IMR-90 (cell line): Measurements from ENCODE around the gene SLC13A1. TPM values are rescaled to one million over a fixed set of nuclear protein-coding genes. Genes with fewer than 3 reads are reported as not detected.

Source experiments
- ATAC-seq: fragments of 200-7000 bp; cut with Tn5 transposase; 2 replicates; pipeline ENCODE4 v1.9.1; 2020; ENCODE audit warnings: low read depth, mild to moderate bottlenecking, moderate library complexity
- BruUV-seq: library from RNA; stranded (reverse); fragments of 400-500 nt; replicated peaks from 2 replicates; lab custom pipeline; 2021; lab: Mats Ljungman, UMichigan
- CTCF ChIA-PET: fragments of 300-600 bp; formaldehyde crosslinking; extraction: SDS; loops from one replicate; lab custom pipeline; 2021; ENCODE audit warnings: antibody characterized with exemption; lab: Yijun Ruan, JAX
- POLR2A ChIA-PET: fragments of 300-600 bp; sonication (Branson Sonifier 250); formaldehyde crosslinking; loops from one replicate; lab custom pipeline; 2022; ENCODE audit warnings: antibody characterized with exemption; ENCODE audit not compliant: unreplicated experiment; lab: Charles Lee
- DNase-seq: peaks from one replicate; pipeline ENCODE4 v3.0.0; 2013
- H2AFZ ChIP-seq: replicated peaks from 2 replicates; pipeline ENCODE3; 2013; ENCODE audit warnings: low read length, mild to moderate bottlenecking; ENCODE audit not compliant: poor library complexity
- H2AK5ac ChIP-seq: 2 replicates; pipeline ENCODE4 v1.6.1; 2013; ENCODE audit warnings: low read depth, low read length, inconsistent platforms
- H2AK9ac ChIP-seq: replicated peaks from 2 replicates; pipeline ENCODE3; 2013; ENCODE audit warnings: mild to moderate bottlenecking, low read depth, low read length, moderate library complexity; ENCODE audit not compliant: poor library complexity
- H2BK120ac ChIP-seq: 2 replicates; pipeline ENCODE4 v1.6.1; 2013; ENCODE audit warnings: low read depth, low read length, inconsistent platforms
- H2BK15ac ChIP-seq: 3 replicates; pipeline ENCODE4 v1.6.1; 2013; ENCODE audit warnings: low read depth, low read length, inconsistent platforms
- H2BK20ac ChIP-seq: 2 replicates; pipeline ENCODE4 v1.6.1; 2013; ENCODE audit warnings: low read depth, mild to moderate bottlenecking, inconsistent platforms, low read length, moderate library complexity
- H2BK5ac ChIP-seq: 2 replicates; pipeline ENCODE4 v1.6.1; 2013; ENCODE audit warnings: mild to moderate bottlenecking, low read depth, low read length, inconsistent platforms; ENCODE audit not compliant: poor library complexity, severe bottlenecking
- H3K14ac ChIP-seq: replicated peaks from 2 replicates; pipeline ENCODE4 v1.6.1; 2013; ENCODE audit warnings: low read depth, low read length, inconsistent platforms
- H3K18ac ChIP-seq: 2 replicates; pipeline ENCODE4 v1.6.1; 2013; ENCODE audit warnings: low read depth, low read length, control low read depth
- H3K23ac ChIP-seq: 2 replicates; pipeline ENCODE4 v1.6.1; 2013; ENCODE audit warnings: low read depth, low read length, inconsistent platforms
- H3K27ac ChIP-seq: 2 replicates; pipeline ENCODE4 v1.5.1; 2013; ENCODE audit warnings: mild to moderate bottlenecking, control low read depth, low read length; ENCODE audit not compliant: insufficient read depth
- H3K27me3 ChIP-seq: 2 replicates; pipeline ENCODE4 v1.6.1; 2013; ENCODE audit warnings: low read length; ENCODE audit not compliant: control insufficient read depth, insufficient read depth
- H3K36me3 ChIP-seq: 2 replicates; pipeline ENCODE4 v1.6.1; 2013; ENCODE audit warnings: low read length, mixed read lengths; ENCODE audit not compliant: control insufficient read depth, insufficient read depth
- H3K4ac ChIP-seq: 2 replicates; pipeline ENCODE4 v1.6.1; 2013; ENCODE audit warnings: low read depth, low read length, inconsistent platforms
- H3K4me1 ChIP-seq: 2 replicates; pipeline ENCODE4 v1.6.1; 2013; ENCODE audit warnings: low read length, mixed read lengths; ENCODE audit not compliant: control insufficient read depth, insufficient read depth
- H3K4me2 ChIP-seq: 2 replicates; pipeline ENCODE4 v1.6.1; 2013; ENCODE audit warnings: low read depth, mild to moderate bottlenecking, control low read depth, low read length, moderate library complexity
- H3K4me3 ChIP-seq: 2 replicates; pipeline ENCODE4 v1.5.1; 2013; ENCODE audit warnings: low read depth, mild to moderate bottlenecking, control low read depth, low read length, moderate library complexity; ENCODE audit not compliant: insufficient read depth
- H3K56ac ChIP-seq: 2 replicates; pipeline ENCODE4 v1.6.1; 2013; ENCODE audit warnings: low read length, inconsistent platforms; ENCODE audit not compliant: insufficient read depth; ENCODE audit errors: extremely low read depth
- H3K79me1 ChIP-seq, 2 experiments: 2 replicates each; pipeline ENCODE4 v1.6.1; 2013; ENCODE audit warnings: low read length in 2 of 2, inconsistent platforms in 1 of 2, low read depth in 1 of 2
- H3K9ac ChIP-seq: 2 replicates; pipeline ENCODE4 v1.6.1; 2013; ENCODE audit warnings: low read depth, low read length, control low read depth
- H3K9me1 ChIP-seq: 2 replicates; pipeline ENCODE4 v1.6.1; 2013; ENCODE audit warnings: low read length, inconsistent platforms; ENCODE audit not compliant: insufficient read depth
- H3K9me3 ChIP-seq: 2 replicates; pipeline ENCODE4 v1.6.1; 2013; ENCODE audit warnings: low read length; ENCODE audit not compliant: control insufficient read depth, insufficient read depth
- H4K20me1 ChIP-seq: 2 replicates; pipeline ENCODE4 v1.6.1; 2013; ENCODE audit warnings: low read length, inconsistent platforms; ENCODE audit not compliant: insufficient read depth
- H4K5ac ChIP-seq: 2 replicates; pipeline ENCODE4 v1.6.1; 2013; ENCODE audit warnings: mild to moderate bottlenecking, low read depth, low read length, control low read depth
- H4K8ac ChIP-seq, 2 experiments: 2 replicates each; pipeline ENCODE4 v1.6.1; 2013; ENCODE audit warnings: low read depth in 2 of 2, low read length in 2 of 2, control low read depth in 1 of 2, inconsistent platforms in 1 of 2
- H4K91ac ChIP-seq: 2 replicates; pipeline ENCODE4 v1.6.1; 2013; ENCODE audit warnings: low read depth, low read length, inconsistent platforms; ENCODE audit not compliant: insufficient read depth
- CEBPB ChIP-seq: IDR thresholded peaks from 2 replicates; pipeline ENCODE4 v1.6.1; 2012; ENCODE audit warnings: low read depth, low read length, improper control_type of control experiment
- MAFK ChIP-seq: IDR thresholded peaks from 2 replicates; pipeline ENCODE4 v1.6.1; 2012; ENCODE audit warnings: low read depth, low read length, improper control_type of control experiment
- MAZ ChIP-seq: IDR thresholded peaks from 2 replicates; pipeline ENCODE4 v1.6.1; 2012; ENCODE audit warnings: low read depth, mild to moderate bottlenecking, low read length, improper control_type of control experiment, moderate library complexity, borderline replicate concordance
- MXI1 ChIP-seq: IDR thresholded peaks from 2 replicates; pipeline ENCODE4 v1.6.1; 2012; ENCODE audit warnings: low read depth, mild to moderate bottlenecking, low read length, moderate library complexity, borderline replicate concordance
- NFE2L2 ChIP-seq: fragments of 150-350 bp; IDR thresholded peaks from 2 replicates; pipeline ENCODE4 v1.6.1; 2016; ENCODE audit warnings: low read depth, mild to moderate bottlenecking, low read length
- POLR2A ChIP-seq: IDR thresholded peaks from 2 replicates; pipeline ENCODE4 v1.6.1; 2012; ENCODE audit warnings: mild to moderate bottlenecking, low read depth, low read length
- WGBS, 2 experiments: methylation state at CpG; one replicate each; pipeline versions ENCODE4 v1.1.5 to v1.1.7; 2013; ENCODE audit warnings: missing lambda C conversion rate in 2 of 2; ENCODE audit not compliant: insufficient read length in 1 of 2; ENCODE audit errors: extremely low coverage in 2 of 2; 5-methylcytosine and 5-hydroxymethylcytosine counted together
- dilution Hi-C: fragments of 300-500 bp; cut with HindIII; formaldehyde crosslinking; loops from one replicate; pipeline ENCODE4 v1.14.3; 2018; ENCODE audit warnings: low sequenced_read_pairs; ENCODE audit not compliant: unreplicated experiment
- in situ Hi-C: fragments of 300-500 bp; cut with MboI; formaldehyde crosslinking; loops from 3 replicates; pipeline ENCODE4 v1.14.3; 2019; ENCODE audit warnings: low sequenced_read_pairs, inconsistent platforms, mixed read lengths
- intact Hi-C: fragments of 100-400 bp; cut with micrococcal nuclease; formaldehyde crosslinking; loops from 2 replicates; pipeline ENCODE4 v1.10.0; 2022
- polyA plus RNA-seq, 3 experiments: library from polyadenylated mRNA; depleted of rRNA; stranded (reverse); fragments of >200 nt; gene quantifications; 2 replicates each; pipeline ENCODE4 v1.2.3, GENCODE V29; 2012; ENCODE audit warnings: low replicate concordance in 1 of 3
- total RNA-seq: library from RNA; depleted of rRNA; stranded (reverse); fragments of >200 nt; gene quantifications from 2 replicates; pipeline ENCODE4 v1.2.3, GENCODE V29; 2012

The SLC13A1 gene
- total and polyA plus RNA-seq, 2 of the 4 experiments (the other 2 are of a cell fraction), result not detected

GRCh38 chr7:123143252-123144006, 56.3 kb downstream of the SLC13A1 start:
- DNase-seq, result no peak
- Histone ChIP-seq H3K79me1 (no peaks in the 10 kb centered on the region), H3K27ac (no peak overlapping the region), H3K4me3 (no peak overlapping the region), H3K36me3 (no peaks in the 10 kb centered on the region), H2AK9ac (no peak overlapping the region), H3K4me1 (no peaks in the 10 kb centered on the region), H3K14ac (no peak overlapping the region), H2BK120ac (no peak overlapping the region), H2AK5ac (no peak overlapping the region), H4K5ac (no peak overlapping the region), H3K4ac (no peak overlapping the region), H3K18ac (no peak overlapping the region), H3K56ac (no peak overlapping the region), H4K8ac (no peak overlapping the region), H3K23ac (no peak overlapping the region), H3K9me3 (peaks cover 6% of the 10 kb centered on the region), H2BK15ac (no peak overlapping the region), H2AFZ (no peak overlapping the region), H3K9me1 (no peaks in the 10 kb centered on the region), H3K27me3 (no peaks in the 10 kb centered on the region), H3K4me2 (no peak overlapping the region), H4K20me1 (no peaks in the 10 kb centered on the region), H2BK20ac (no peak overlapping the region), H4K91ac (no peak overlapping the region), H3K9ac (no peak overlapping the region), H2BK5ac (no peak overlapping the region)
- WGBS, 2 experiments, result 33% methylated on average over 1 of the region's 3 CpGs; no CpG with 5 or more reads in 1 of the 2 experiments
- BruUV-seq, result no TSS peak
- no peak for TF ChIP-seq MAFK
- TF ChIP-seq MXI1, result no peak
- no peak for TF ChIP-seq CEBPB
- TF ChIP-seq MAZ, result no peak
- TF ChIP-seq NFE2L2, result no peak
- no peak for TF ChIP-seq POLR2A
- no peak for ATAC-seq
- in situ Hi-C loops (no loop called here), intact Hi-C loops (no loop called here), dilution Hi-C loops (no loop called here)
- POLR2A ChIA-PET, result no interaction called here
- CTCF ChIA-PET, result no interaction called here
